ENCODE measurements around the gene CRELD2. TPM values are rescaled to one million over a fixed set of nuclear protein-coding genes. Genes with fewer than 3 reads are reported as not detected.

The CRELD2 gene
- total and polyA plus RNA-seq, 2 of the 8 experiments (the other 6 are each of a cell fraction or from before 2014, with no cell fraction given) = 24.5 to 36.6 TPM

DNA sequence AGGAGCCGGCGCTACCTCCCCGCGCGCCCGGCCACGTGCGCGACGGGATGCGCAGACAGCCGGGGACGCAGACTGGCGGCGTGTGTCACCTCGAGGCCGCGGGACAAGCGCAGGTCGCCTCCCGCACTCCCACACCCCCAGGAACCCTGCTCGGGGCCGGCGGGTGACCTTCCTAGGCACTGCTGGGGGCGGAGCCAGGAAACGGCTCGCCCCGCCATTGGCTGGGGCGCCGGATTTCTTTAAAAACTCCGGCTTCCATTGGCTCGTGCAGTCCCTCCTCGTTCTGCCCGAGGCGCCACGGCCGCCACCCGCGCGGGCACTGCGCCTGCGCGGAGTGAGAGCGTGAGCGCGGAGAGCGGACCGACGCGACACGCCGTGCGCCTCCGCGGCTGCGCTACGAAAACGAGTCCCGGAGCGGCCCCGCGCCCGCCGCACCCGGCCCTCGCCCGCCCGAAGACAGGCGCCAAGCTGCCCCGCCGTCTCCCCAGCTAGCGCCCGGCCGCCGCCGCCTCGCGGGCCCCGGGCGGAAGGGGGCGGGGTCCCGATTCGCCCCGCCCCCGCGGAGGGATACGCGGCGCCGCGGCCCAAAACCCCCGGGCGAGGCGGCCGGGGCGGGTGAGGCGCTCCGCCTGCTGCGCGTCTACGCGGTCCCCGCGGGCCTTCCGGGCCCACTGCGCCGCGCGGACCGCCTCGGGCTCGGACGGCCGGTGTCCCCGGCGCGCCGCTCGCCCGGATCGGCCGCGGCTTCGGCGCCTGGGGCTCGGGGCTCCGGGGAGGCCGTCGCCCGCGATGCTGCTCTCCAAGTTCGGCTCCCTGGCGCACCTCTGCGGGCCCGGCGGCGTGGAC lies 41.9 kb downstream of the CRELD2 start, which contains the start of gene PIM3 (continued):
- peak; percentile 38 for TF ChIP-seq ASH2L (IDR thresholded peaks at IDR 0.05; ENCODE audit: low read length)
- TF ChIP-seq TAF1 (IDR thresholded peaks at IDR 0.05; ENCODE audit: low read depth, low read length) = peak; percentile 74
- peak; percentile 26 for TF ChIP-seq TAF7 (optimal IDR thresholded peaks at IDR 0.05; ENCODE audit: borderline replicate concordance, low read depth, low read length)
- TF ChIP-seq GTF2F1 (IDR thresholded peaks at IDR 0.05; ENCODE audit: borderline replicate concordance, low read depth, low read length) = no peak
- TF ChIP-seq, protein P1, sequence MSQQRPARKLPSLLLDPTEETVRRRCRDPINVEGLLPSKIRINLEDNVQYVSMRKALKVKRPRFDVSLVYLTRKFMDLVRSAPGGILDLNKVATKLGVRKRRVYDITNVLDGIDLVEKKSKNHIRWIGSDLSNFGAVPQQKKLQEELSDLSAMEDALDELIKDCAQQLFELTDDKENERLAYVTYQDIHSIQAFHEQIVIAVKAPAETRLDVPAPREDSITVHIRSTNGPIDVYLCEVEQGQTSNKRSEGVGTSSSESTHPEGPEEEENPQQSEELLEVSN (IDR thresholded peaks at IDR 0.05) = peak; percentile 73
- TF ChIP-seq NRF1 (IDR thresholded peaks at IDR 0.05; ENCODE audit: low read depth, low read length) = peak; percentile 55
- TF ChIP-seq JUND (IDR thresholded peaks at IDR 0.05; ENCODE audit: low read length) = no peak
- 0 out of 2 replicates have a peak, but pooled peaks have one; percentile 31 for TF ChIP-seq SP1 (IDR thresholded peaks at IDR 0.05; ENCODE audit: low read depth, low read length)
- TF ChIP-seq SRF (IDR thresholded peaks at IDR 0.05; ENCODE audit: low read depth, low read length) = no peak
- TF ChIP-seq CREB1 (IDR thresholded peaks at IDR 0.05) = 0 out of 2 replicates have a peak, but pooled peaks have one; percentile 51
- TF ChIP-seq, protein P2, sequence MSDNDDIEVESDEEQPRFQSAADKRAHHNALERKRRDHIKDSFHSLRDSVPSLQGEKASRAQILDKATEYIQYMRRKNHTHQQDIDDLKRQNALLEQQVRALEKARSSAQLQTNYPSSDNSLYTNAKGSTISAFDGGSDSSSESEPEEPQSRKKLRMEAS (IDR thresholded peaks at IDR 0.05) = peak; percentile 63
- TF ChIP-seq BACH1 (IDR thresholded peaks at IDR 0.05; ENCODE audit: low read length) = peak; percentile 8; the same call in 1 of the 2 replicates
